Panc1 (cell line): ENCODE measurements around the gene ERGIC1.

Source experiments
- POLR2AphosphoS5 ChIP-seq: IDR thresholded peaks from 2 replicates; pipeline ENCODE4 v1.6.1; 2012; ENCODE audit warnings: mild to moderate bottlenecking, low read depth, low read length, moderate library complexity
- TF ChIP-seq, protein P1 (sequence below): fragments of 450-650 bp; IDR thresholded peaks from 2 replicates; pipeline ENCODE4 v1.5.1; 2017; ENCODE audit warnings: mild to moderate bottlenecking

DNA sequence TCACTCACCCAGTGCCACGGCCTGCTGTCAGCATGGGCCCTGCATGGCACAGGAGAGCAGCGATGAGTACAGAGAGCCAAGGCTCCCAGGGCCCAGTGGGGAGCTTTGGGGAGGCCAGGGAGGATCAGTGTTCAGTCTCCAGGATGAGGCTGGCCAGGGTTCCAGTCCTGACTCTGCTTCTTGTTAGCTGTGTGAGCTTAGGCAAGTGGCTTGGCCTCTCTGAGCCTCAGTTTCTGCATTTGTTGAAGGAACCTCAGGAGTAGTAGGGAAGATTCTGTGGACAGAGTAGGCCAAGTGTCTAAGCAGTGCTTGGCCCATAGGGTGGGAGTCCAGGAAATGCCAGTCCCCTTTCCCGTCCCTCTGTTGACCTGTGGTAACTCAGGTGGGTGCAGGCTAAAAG is 39.5 kb downstream of the ERGIC1 start:
- TF ChIP-seq, protein P1, sequence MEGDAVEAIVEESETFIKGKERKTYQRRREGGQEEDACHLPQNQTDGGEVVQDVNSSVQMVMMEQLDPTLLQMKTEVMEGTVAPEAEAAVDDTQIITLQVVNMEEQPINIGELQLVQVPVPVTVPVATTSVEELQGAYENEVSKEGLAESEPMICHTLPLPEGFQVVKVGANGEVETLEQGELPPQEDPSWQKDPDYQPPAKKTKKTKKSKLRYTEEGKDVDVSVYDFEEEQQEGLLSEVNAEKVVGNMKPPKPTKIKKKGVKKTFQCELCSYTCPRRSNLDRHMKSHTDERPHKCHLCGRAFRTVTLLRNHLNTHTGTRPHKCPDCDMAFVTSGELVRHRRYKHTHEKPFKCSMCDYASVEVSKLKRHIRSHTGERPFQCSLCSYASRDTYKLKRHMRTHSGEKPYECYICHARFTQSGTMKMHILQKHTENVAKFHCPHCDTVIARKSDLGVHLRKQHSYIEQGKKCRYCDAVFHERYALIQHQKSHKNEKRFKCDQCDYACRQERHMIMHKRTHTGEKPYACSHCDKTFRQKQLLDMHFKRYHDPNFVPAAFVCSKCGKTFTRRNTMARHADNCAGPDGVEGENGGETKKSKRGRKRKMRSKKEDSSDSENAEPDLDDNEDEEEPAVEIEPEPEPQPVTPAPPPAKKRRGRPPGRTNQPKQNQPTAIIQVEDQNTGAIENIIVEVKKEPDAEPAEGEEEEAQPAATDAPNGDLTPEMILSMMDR = no peak
- TF ChIP-seq POLR2AphosphoS5 = no peak
